ENCODE results near the gene TRPM8.

DNA sequence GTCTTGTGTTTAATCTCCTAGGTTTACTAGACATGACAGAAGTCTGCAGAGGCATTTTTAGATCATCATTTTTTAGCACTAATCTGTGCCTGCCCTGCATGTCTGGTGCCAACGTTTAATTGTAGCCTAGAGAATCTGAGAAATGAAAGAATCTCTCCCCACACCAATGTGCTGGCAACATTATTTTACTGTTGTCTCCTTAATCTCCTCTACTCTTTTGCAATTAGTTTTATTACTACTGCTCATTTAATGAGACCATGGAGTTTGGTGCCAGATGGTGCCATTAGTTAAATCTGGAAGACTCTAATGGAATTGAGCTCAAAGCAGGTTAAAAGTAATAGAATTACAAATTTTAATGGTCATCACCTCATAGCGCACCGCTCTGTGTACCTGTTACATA, 129.3 kb downstream of the TRPM8 start:
- TF ChIP-seq, protein P1, sequence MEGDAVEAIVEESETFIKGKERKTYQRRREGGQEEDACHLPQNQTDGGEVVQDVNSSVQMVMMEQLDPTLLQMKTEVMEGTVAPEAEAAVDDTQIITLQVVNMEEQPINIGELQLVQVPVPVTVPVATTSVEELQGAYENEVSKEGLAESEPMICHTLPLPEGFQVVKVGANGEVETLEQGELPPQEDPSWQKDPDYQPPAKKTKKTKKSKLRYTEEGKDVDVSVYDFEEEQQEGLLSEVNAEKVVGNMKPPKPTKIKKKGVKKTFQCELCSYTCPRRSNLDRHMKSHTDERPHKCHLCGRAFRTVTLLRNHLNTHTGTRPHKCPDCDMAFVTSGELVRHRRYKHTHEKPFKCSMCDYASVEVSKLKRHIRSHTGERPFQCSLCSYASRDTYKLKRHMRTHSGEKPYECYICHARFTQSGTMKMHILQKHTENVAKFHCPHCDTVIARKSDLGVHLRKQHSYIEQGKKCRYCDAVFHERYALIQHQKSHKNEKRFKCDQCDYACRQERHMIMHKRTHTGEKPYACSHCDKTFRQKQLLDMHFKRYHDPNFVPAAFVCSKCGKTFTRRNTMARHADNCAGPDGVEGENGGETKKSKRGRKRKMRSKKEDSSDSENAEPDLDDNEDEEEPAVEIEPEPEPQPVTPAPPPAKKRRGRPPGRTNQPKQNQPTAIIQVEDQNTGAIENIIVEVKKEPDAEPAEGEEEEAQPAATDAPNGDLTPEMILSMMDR (IDR thresholded peaks at IDR 0.05; ENCODE audit: poor library complexity), result no peak
- no peak for TF ChIP-seq EZH2 (IDR thresholded peaks at IDR 0.05; ENCODE audit: borderline replicate concordance)
